Activated CD8-positive, alpha-beta T cell treated with anti-CD3 and anti-CD28 coated beads for 36 hours (primary cell): ENCODE measurements around the gene ABHD2. TPM values are rescaled to one million over a fixed set of nuclear protein-coding genes. Genes with fewer than 3 reads are reported as not detected.

Experiments
- ATAC-seq: fragments of 200-7000 bp; cut with Tn5 transposase; one replicate; pipeline ENCODE4 v1.10.0; 2021; ENCODE audit warnings: mild to moderate bottlenecking, moderate library complexity
- CTCF ChIA-PET: fragments of 350-600 bp; sonication (Branson Sonifier 250); formaldehyde crosslinking; loops from one replicate; lab custom pipeline; 2021; ENCODE audit warnings: antibody characterized with exemption; lab: Charles Lee
- POLR2A ChIA-PET: fragments of 350-600 bp; sonication (Branson Sonifier 250); formaldehyde crosslinking; loops from one replicate; lab custom pipeline; 2021; ENCODE audit warnings: antibody characterized with exemption; lab: Charles Lee
- DNase-seq: peaks from one replicate; pipeline ENCODE4 v3.0.0-alpha.2; 2020
- H3K27ac Mint-ChIP-seq: one replicate; pipeline ENCODE4 v1.8.0; 2021; ENCODE audit warnings: mild to moderate bottlenecking, mixed read lengths
- H3K27me3 Mint-ChIP-seq: one replicate; pipeline ENCODE4 v1.8.0; 2021; ENCODE audit warnings: mixed read lengths
- H3K36me3 Mint-ChIP-seq: one replicate; pipeline ENCODE4 v1.8.0; 2021; ENCODE audit warnings: low read depth, mixed read lengths
- H3K4me1 Mint-ChIP-seq: one replicate; pipeline ENCODE4 v1.8.0; 2021; ENCODE audit warnings: low read depth, mixed read lengths
- H3K4me3 Mint-ChIP-seq: one replicate; pipeline ENCODE4 v1.8.0; 2021; ENCODE audit warnings: mild to moderate bottlenecking, moderate library complexity, mixed read lengths
- H3K9me3 Mint-ChIP-seq: one replicate; pipeline ENCODE4 v1.8.0; 2021; ENCODE audit warnings: mixed read lengths
- intact Hi-C: fragments of 100-400 bp; cut with micrococcal nuclease; formaldehyde crosslinking; loops from one replicate; pipeline ENCODE4 v1.10.0; 2022
- total RNA-seq, 2 experiments: library from RNA; stranded (reverse); gene quantifications; one replicate each; pipeline ENCODE4 v1.2.3, GENCODE V29; 2021
- TF ChIP-seq, protein P1 (sequence below): fragments of 200-600 bp; IDR thresholded peaks from one replicate; pipeline ENCODE4 v1.8.0; 2022; ENCODE audit warnings: antibody characterized with exemption, mild to moderate bottlenecking

The ABHD2 gene
- total RNA-seq, 2 experiments from 2014 or later: 36.8 to 38.9 TPM

DNA sequence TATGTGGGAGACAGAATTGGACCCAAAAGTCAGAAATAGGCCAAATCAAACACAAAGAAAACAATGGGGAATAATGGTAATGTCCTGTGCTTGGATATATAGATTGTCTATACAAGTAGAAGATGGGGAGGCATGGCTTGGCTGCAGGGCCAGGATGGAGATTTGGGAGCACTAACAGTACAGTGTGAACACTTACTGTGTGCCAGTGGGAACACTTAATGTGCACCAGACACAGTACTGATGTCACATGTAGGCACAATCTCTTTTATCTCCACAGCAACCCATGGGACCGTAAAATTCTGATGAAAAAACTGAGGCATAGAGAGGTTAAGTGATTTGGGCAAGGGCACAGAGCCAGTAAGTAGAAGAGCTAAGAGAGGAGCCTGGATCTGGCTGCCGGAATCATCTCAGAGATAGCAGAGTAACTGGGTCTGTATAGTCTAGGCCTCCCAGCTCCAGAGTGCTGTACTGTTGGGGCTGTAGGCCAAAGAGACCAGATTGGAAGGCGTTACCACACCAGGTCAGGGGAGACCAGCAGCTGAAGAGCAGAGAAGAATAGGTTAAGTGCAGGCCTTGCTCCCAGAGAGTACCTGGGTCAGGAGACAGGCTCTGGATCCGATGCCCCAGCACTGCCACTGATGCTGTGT, 69.8 kb downstream of the ABHD2 start:
- ATAC-seq: no peak
- Mint-ChIP-seq H3K36me3 (peaks cover 27% of the 10 kb centered on the region), H3K27ac (no peak overlapping the region), H3K4me1 (peaks cover 1% of the 10 kb centered on the region), H3K27me3 (no peaks in the 10 kb centered on the region), H3K4me3 (no peak overlapping the region), H3K9me3 (no peaks in the 10 kb centered on the region)
- ChIA-PET POLR2A (no interaction called here), CTCF (interaction anchor here (0.8 to 1.1 kb wide), 2 partner anchors 14 to 253 kb away, joined by 4 read pairs; no protein-coding TSS in a partner anchor)
- no peak for DNase-seq
- TF ChIP-seq, protein P1, sequence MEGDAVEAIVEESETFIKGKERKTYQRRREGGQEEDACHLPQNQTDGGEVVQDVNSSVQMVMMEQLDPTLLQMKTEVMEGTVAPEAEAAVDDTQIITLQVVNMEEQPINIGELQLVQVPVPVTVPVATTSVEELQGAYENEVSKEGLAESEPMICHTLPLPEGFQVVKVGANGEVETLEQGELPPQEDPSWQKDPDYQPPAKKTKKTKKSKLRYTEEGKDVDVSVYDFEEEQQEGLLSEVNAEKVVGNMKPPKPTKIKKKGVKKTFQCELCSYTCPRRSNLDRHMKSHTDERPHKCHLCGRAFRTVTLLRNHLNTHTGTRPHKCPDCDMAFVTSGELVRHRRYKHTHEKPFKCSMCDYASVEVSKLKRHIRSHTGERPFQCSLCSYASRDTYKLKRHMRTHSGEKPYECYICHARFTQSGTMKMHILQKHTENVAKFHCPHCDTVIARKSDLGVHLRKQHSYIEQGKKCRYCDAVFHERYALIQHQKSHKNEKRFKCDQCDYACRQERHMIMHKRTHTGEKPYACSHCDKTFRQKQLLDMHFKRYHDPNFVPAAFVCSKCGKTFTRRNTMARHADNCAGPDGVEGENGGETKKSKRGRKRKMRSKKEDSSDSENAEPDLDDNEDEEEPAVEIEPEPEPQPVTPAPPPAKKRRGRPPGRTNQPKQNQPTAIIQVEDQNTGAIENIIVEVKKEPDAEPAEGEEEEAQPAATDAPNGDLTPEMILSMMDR: no peak
- intact Hi-C loops: no loop called here

DNA sequence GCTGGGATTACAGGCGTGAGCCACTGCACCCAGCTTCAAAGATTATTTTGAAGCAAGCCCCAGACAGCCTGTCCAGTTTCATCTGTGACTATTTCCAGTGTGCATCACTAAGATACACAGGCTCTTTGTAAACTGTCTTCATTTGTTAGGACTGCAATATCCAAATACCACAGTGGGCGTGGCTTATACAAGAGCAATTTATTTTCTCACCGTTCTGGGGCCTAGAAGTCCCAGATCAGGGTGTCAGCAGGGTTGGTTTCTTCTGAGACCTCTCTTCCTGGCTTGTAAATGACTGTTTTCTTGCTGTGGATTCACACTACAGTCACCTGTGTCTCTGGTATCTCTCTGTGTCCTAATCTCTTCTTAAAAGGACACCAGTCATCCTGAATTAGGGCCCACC, 73.4 kb downstream of the ABHD2 start:
- TF ChIP-seq, protein P1: no peak
- Mint-ChIP-seq H3K27ac (no peak overlapping the region), H3K36me3 (peaks cover 13% of the 10 kb centered on the region), H3K4me3 (no peak overlapping the region), H3K4me1 (peaks cover 8% of the 10 kb centered on the region), H3K27me3 (no peaks in the 10 kb centered on the region), H3K9me3 (no peaks in the 10 kb centered on the region)
- ATAC-seq (no peak), DNase-seq (no peak)
- intact Hi-C loops: no loop called here
- POLR2A ChIA-PET: no interaction called here
- CTCF ChIA-PET: interaction anchor here (1.0 kb wide), 2 partner anchors 12 to 104 kb away, joined by 3 read pairs; no protein-coding TSS in a partner anchor

DNA sequence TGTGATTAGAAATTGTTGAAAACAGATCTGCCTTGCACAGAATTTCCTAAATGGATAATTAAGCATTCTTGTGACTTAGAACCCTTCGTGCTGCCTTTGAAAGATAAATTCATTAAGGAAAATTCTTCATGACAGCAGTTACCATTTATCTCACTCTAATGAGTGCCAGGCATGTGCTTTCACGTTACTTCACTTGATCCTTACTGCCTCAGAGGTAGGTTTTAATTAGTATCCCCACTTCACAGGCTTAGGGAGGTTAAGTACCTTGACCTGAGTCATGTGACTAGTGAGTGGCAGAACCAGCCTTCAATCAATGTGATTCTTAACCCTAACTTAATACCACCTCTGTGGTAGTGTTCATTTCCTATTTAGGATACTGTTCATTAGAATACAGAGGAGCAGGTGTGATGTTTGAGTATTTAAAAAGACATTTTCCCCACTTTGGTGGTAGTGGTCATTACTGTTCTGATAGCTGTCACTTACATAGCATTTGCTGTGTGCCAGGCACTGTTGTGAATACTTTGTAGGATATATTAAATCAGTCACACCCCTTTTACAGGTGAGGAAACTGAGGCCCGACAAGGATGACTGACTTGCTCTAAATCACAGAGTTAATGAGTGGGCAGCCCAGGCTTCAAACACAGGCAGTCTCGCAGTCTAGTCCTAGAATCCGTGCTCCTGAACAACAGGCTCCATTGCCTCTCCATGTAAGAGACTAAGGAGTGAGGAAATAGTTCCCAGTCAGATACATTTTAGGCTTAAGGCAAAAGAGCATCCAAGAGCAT, 75.2 kb downstream of the ABHD2 start:
- POLR2A ChIA-PET: no interaction called here
- intact Hi-C loops: no loop called here
- peaks cover 8% of the 10 kb centered on the region for H3K36me3 Mint-ChIP-seq

DNA sequence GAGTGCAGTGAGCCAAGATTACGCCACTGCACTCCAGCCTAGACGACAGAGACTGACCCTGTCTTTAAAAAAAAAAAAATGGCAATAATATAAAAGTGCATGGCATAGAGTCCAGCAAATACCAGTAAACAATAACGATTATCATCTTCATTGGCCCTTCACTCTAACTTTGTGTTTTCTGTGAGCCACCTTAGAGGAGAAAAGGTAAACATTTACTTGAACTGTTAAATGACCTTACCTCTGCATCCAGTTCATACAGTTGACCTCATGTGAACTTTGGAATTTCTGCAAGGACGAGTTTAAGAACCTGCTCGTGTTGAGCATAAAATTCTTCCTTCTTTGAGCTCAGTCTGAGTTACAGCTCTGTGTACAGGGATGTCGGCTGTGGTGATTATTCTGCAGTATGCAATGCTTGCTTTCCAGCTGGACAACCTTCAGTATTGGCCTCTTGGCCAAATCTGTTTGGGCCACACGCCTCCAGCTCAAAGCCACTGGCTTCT, 76.5 kb downstream of the ABHD2 start:
- CTCF ChIA-PET: interaction anchor here (0.9 to 5.8 kb wide), 5 partner anchors 14 to 107 kb away, joined by 3 to 72 read pairs (median 17); no protein-coding TSS in a partner anchor
- H3K27me3 Mint-ChIP-seq: no peaks in the 10 kb centered on the region
- POLR2A ChIA-PET: no interaction called here
- TF ChIP-seq, protein P1: no peak
- ATAC-seq (no peak), DNase-seq (no peak)
- H3K27ac Mint-ChIP-seq: no peak overlapping the region
- intact Hi-C loops: no loop called here
- H3K36me3 Mint-ChIP-seq: peaks cover 12% of the 10 kb centered on the region
- H3K9me3 Mint-ChIP-seq: no peaks in the 10 kb centered on the region
- H3K4me3 Mint-ChIP-seq: no peak overlapping the region
- peaks cover 31% of the 10 kb centered on the region for H3K4me1 Mint-ChIP-seq

More for the DNA sequence above, 75.2 kb downstream of the ABHD2 start:
- Mint-ChIP-seq H3K27ac (no peak overlapping the region), H3K9me3 (no peaks in the 10 kb centered on the region), H3K27me3 (no peaks in the 10 kb centered on the region), H3K4me3 (no peak overlapping the region), H3K4me1 (peaks cover 22% of the 10 kb centered on the region)
- CTCF ChIA-PET: interaction anchor here (1.1 to 4.7 kb wide), 3 partner anchors 25 to 106 kb away, joined by 4 to 17 read pairs (median 10); no protein-coding TSS in a partner anchor
- DNase-seq: no peak
- TF ChIP-seq, protein P1: no peak
- ATAC-seq: no peak
